Measurements from ENCODE around the gene SLC22A1.

SLC22A1 gene

GRCh38 chr6:160174681-160175080 lies 53.1 kb downstream of the SLC22A1 start:
- Histone ChIP-seq H3K4me3 (ENCODE audit: low read length) (no peak overlapping the region), H3K4me1 (ENCODE audit: control insufficient read depth, insufficient read depth, low read length) (no peaks in the 10 kb centered on the region; the same call in 1 of the 2 replicates), H3K9me3 (ENCODE audit: control insufficient read depth, insufficient read depth, low read length) (no peaks in the 10 kb centered on the region), H3K27me3 (ENCODE audit: control insufficient read depth, insufficient read depth, low read length) (no peaks in the 10 kb centered on the region), H3K36me3 (ENCODE audit: control insufficient read depth, insufficient read depth, low read length) (no peaks in the 10 kb centered on the region), H3K27ac (ENCODE audit: low read length) (no peak overlapping the region)
- DNase-seq (ENCODE audit: low read depth, low spot score): no peak
- no CpG with 5 or more reads among the region's 2 CpGs for WGBS (ENCODE audit: insufficient coverage, insufficient read length)

GRCh38 chr6:160177220-160177619 lies 55.6 kb downstream of the SLC22A1 start:
- Histone ChIP-seq H3K36me3 (ENCODE audit: control insufficient read depth, insufficient read depth, low read length) (no peaks in the 10 kb centered on the region), H3K4me1 (ENCODE audit: control insufficient read depth, insufficient read depth, low read length) (no peaks in the 10 kb centered on the region; the same call in 1 of the 2 replicates), H3K27me3 (ENCODE audit: control insufficient read depth, insufficient read depth, low read length) (no peaks in the 10 kb centered on the region), H3K4me3 (ENCODE audit: low read length) (no peak overlapping the region), H3K27ac (ENCODE audit: low read length) (no peak overlapping the region), H3K9me3 (ENCODE audit: control insufficient read depth, insufficient read depth, low read length) (no peaks in the 10 kb centered on the region)
- WGBS (ENCODE audit: insufficient coverage, insufficient read length): no CpG with 5 or more reads among the region's 2 CpGs
- DNase-seq (ENCODE audit: low read depth, low spot score): no peak

- Histone ChIP-seq H3K36me3 (ENCODE audit: control insufficient read depth, insufficient read depth, low read length) (no peaks in the 10 kb centered on the region), H3K27me3 (ENCODE audit: control insufficient read depth, insufficient read depth, low read length) (no peaks in the 10 kb centered on the region), H3K9me3 (ENCODE audit: control insufficient read depth, insufficient read depth, low read length) (no peaks in the 10 kb centered on the region), H3K4me3 (ENCODE audit: low read length) (no peak overlapping the region), H3K4me1 (ENCODE audit: control insufficient read depth, insufficient read depth, low read length) (no peaks in the 10 kb centered on the region; the same call in 1 of the 2 replicates), H3K27ac (ENCODE audit: low read length) (no peak overlapping the region)
- WGBS (ENCODE audit: insufficient coverage, insufficient read length): 100% methylated on average over 3 of the region's 5 CpGs
- no peak for DNase-seq (ENCODE audit: low read depth, low spot score)
Observed at GRCh38 chr6:160178271-160178670, 56.7 kb downstream of the SLC22A1 start.

GRCh38 chr6:160180706-160181105 lies 59.1 kb downstream of the SLC22A1 start:
- no peaks in the 10 kb centered on the region for H3K36me3 ChIP-seq (ENCODE audit: control insufficient read depth, insufficient read depth, low read length)
- DNase-seq (ENCODE audit: low read depth, low spot score): no peak
- no peaks in the 10 kb centered on the region for H3K27me3 ChIP-seq (ENCODE audit: control insufficient read depth, insufficient read depth, low read length)
- H3K27ac ChIP-seq (ENCODE audit: low read length): no peak overlapping the region
- H3K4me3 ChIP-seq (ENCODE audit: low read length): no peak overlapping the region
- no CpG with 5 or more reads among the region's 1 CpG for WGBS (ENCODE audit: insufficient coverage, insufficient read length)
- no peaks in the 10 kb centered on the region for H3K9me3 ChIP-seq (ENCODE audit: control insufficient read depth, insufficient read depth, low read length)
- H3K4me1 ChIP-seq (ENCODE audit: control insufficient read depth, insufficient read depth, low read length): no peaks in the 10 kb centered on the region; the same call in 1 of the 2 replicates

- WGBS (ENCODE audit: insufficient coverage, insufficient read length): no CpG with 5 or more reads among the region's 1 CpG
- H3K27ac ChIP-seq (ENCODE audit: low read length): no peak overlapping the region
- no peak for DNase-seq (ENCODE audit: low read depth, low spot score)
Observed at GRCh38 chr6:160188773-160189172, 67.2 kb downstream of the SLC22A1 start.

GRCh38 chr6:160190081-160190480 lies 68.5 kb downstream of the SLC22A1 start:
- H3K4me1 ChIP-seq (ENCODE audit: control insufficient read depth, insufficient read depth, low read length): no peaks in the 10 kb centered on the region
- DNase-seq (ENCODE audit: low read depth, low spot score): no peak
- H3K36me3 ChIP-seq (ENCODE audit: control insufficient read depth, insufficient read depth, low read length): no peaks in the 10 kb centered on the region
- H3K27me3 ChIP-seq (ENCODE audit: control insufficient read depth, insufficient read depth, low read length): no peaks in the 10 kb centered on the region
- no peak overlapping the region for H3K4me3 ChIP-seq (ENCODE audit: low read length)
- no peaks in the 10 kb centered on the region for H3K9me3 ChIP-seq (ENCODE audit: control insufficient read depth, insufficient read depth, low read length)
- no CpG with 5 or more reads among the region's 1 CpG for WGBS (ENCODE audit: insufficient coverage, insufficient read length)
- H3K27ac ChIP-seq (ENCODE audit: low read length): no peak overlapping the region

More at GRCh38 chr6:160188773-160189172, 67.2 kb downstream of the SLC22A1 start:
- Histone ChIP-seq H3K4me3 (ENCODE audit: low read length) (no peak overlapping the region), H3K27me3 (ENCODE audit: control insufficient read depth, insufficient read depth, low read length) (no peaks in the 10 kb centered on the region), H3K4me1 (ENCODE audit: control insufficient read depth, insufficient read depth, low read length) (no peaks in the 10 kb centered on the region), H3K36me3 (ENCODE audit: control insufficient read depth, insufficient read depth, low read length) (no peaks in the 10 kb centered on the region), H3K9me3 (ENCODE audit: control insufficient read depth, insufficient read depth, low read length) (no peaks in the 10 kb centered on the region)

GRCh38 chr6:160190973-160191372 lies 69.4 kb downstream of the SLC22A1 start:
- no peak for DNase-seq (ENCODE audit: low read depth, low spot score)
- Histone ChIP-seq H3K4me3 (ENCODE audit: low read length) (no peak overlapping the region), H3K4me1 (ENCODE audit: control insufficient read depth, insufficient read depth, low read length) (no peaks in the 10 kb centered on the region), H3K9me3 (ENCODE audit: control insufficient read depth, insufficient read depth, low read length) (no peaks in the 10 kb centered on the region), H3K36me3 (ENCODE audit: control insufficient read depth, insufficient read depth, low read length) (no peaks in the 10 kb centered on the region), H3K27me3 (ENCODE audit: control insufficient read depth, insufficient read depth, low read length) (no peaks in the 10 kb centered on the region), H3K27ac (ENCODE audit: low read length) (no peak overlapping the region)

- no peak overlapping the region for H3K27ac ChIP-seq (ENCODE audit: low read length)
- H3K9me3 ChIP-seq (ENCODE audit: control insufficient read depth, insufficient read depth, low read length): no peaks in the 10 kb centered on the region
- no peak for DNase-seq (ENCODE audit: low read depth, low spot score)
- WGBS (ENCODE audit: insufficient coverage, insufficient read length): no CpG with 5 or more reads among the region's 1 CpG
- no peaks in the 10 kb centered on the region for H3K27me3 ChIP-seq (ENCODE audit: control insufficient read depth, insufficient read depth, low read length)
- H3K4me3 ChIP-seq (ENCODE audit: low read length): no peak overlapping the region
- H3K36me3 ChIP-seq (ENCODE audit: control insufficient read depth, insufficient read depth, low read length): no peaks in the 10 kb centered on the region
- no peaks in the 10 kb centered on the region for H3K4me1 ChIP-seq (ENCODE audit: control insufficient read depth, insufficient read depth, low read length)
Observed at GRCh38 chr6:160192840-160193239, 71.2 kb downstream of the SLC22A1 start.

GRCh38 chr6:160194808-160195207 lies 73.2 kb downstream of the SLC22A1 start:
- H3K4me1 ChIP-seq (ENCODE audit: control insufficient read depth, insufficient read depth, low read length): no peaks in the 10 kb centered on the region
- H3K9me3 ChIP-seq (ENCODE audit: control insufficient read depth, insufficient read depth, low read length): no peaks in the 10 kb centered on the region
- no peak overlapping the region for H3K4me3 ChIP-seq (ENCODE audit: low read length)
- H3K36me3 ChIP-seq (ENCODE audit: control insufficient read depth, insufficient read depth, low read length): no peaks in the 10 kb centered on the region
- no CpG with 5 or more reads among the region's 1 CpG for WGBS (ENCODE audit: insufficient coverage, insufficient read length)
- DNase-seq (ENCODE audit: low read depth, low spot score): no peak
- H3K27me3 ChIP-seq (ENCODE audit: control insufficient read depth, insufficient read depth, low read length): no peaks in the 10 kb centered on the region
- H3K27ac ChIP-seq (ENCODE audit: low read length): no peak overlapping the region

- H3K27ac ChIP-seq (ENCODE audit: low read length): no peak overlapping the region
- no peak overlapping the region for H3K4me3 ChIP-seq (ENCODE audit: low read length)
- no peaks in the 10 kb centered on the region for H3K36me3 ChIP-seq (ENCODE audit: control insufficient read depth, insufficient read depth, low read length)
- no peaks in the 10 kb centered on the region for H3K9me3 ChIP-seq (ENCODE audit: control insufficient read depth, insufficient read depth, low read length)
- DNase-seq (ENCODE audit: low read depth, low spot score): no peak
- H3K27me3 ChIP-seq (ENCODE audit: control insufficient read depth, insufficient read depth, low read length): no peaks in the 10 kb centered on the region
- no peaks in the 10 kb centered on the region for H3K4me1 ChIP-seq (ENCODE audit: control insufficient read depth, insufficient read depth, low read length)
Observed at GRCh38 chr6:160197662-160198061, 76.0 kb downstream of the SLC22A1 start.

GRCh38 chr6:160198606-160199211 lies 77.1 kb downstream of the SLC22A1 start:
- DNase-seq (ENCODE audit: low read depth, low spot score): no peak
- Histone ChIP-seq H3K9me3 (ENCODE audit: control insufficient read depth, insufficient read depth, low read length) (no peaks in the 10 kb centered on the region), H3K36me3 (ENCODE audit: control insufficient read depth, insufficient read depth, low read length) (no peaks in the 10 kb centered on the region), H3K27me3 (ENCODE audit: control insufficient read depth, insufficient read depth, low read length) (no peaks in the 10 kb centered on the region), H3K27ac (ENCODE audit: low read length) (no peak overlapping the region), H3K4me3 (ENCODE audit: low read length) (no peak overlapping the region), H3K4me1 (ENCODE audit: control insufficient read depth, insufficient read depth, low read length) (no peaks in the 10 kb centered on the region)
- WGBS (ENCODE audit: insufficient coverage, insufficient read length): no CpG with 5 or more reads among the region's 3 CpGs

All from iPS DF 6.9 (cell line).